ENCODE results near the gene LMNTD2. TPM values are rescaled to one million over a fixed set of nuclear protein-coding genes. Genes with fewer than 3 reads are reported as not detected.

Gene LMNTD2
- total and polyA plus RNA-seq, 2 of the 13 experiments (the other 11 are each of a cell fraction or from before 2014, with no cell fraction given), result 1.1 to 3.1 TPM

GRCh38 chr11:575996-576768 is 15.6 kb upstream of the LMNTD2 start, which contains the start of gene PHRF1 (continued):
- TF ChIP-seq JDP2 (CRISPR knock-in tag; IDR thresholded peaks at IDR 0.05; ENCODE audit: borderline replicate concordance) (no peak), ZFP91 (CRISPR knock-in tag; IDR thresholded peaks at IDR 0.05; ENCODE audit: borderline replicate concordance) (0 out of 2 replicates have a peak, but pooled peaks have one; percentile 32), SAP130 (CRISPR knock-in tag; IDR thresholded peaks at IDR 0.05; ENCODE audit: low read depth) (peak; percentile 80), HNRNPLL (IDR thresholded peaks at IDR 0.05; ENCODE audit: low read depth, low read length, poor library complexity, severe bottlenecking) (no peak), GABPA (IDR thresholded peaks at IDR 0.05; ENCODE audit: low read depth, low read length) (no peak), GABPA (CRISPR knock-in tag; IDR thresholded peaks at IDR 0.05; ENCODE audit: low read depth) (peak; percentile 92), ZNF17 (CRISPR knock-in tag; IDR thresholded peaks at IDR 0.05) (no peak), TCF7 (IDR thresholded peaks at IDR 0.05; ENCODE audit: low read depth) (0 out of 2 replicates have a peak, but pooled peaks have one; percentile 6), CC2D1A (CRISPR knock-in tag; IDR thresholded peaks at IDR 0.05) (no peak), RNF219 (CRISPR knock-in tag; IDR thresholded peaks at IDR 0.05) (no peak), ADNP (CRISPR knock-in tag; IDR thresholded peaks at IDR 0.05) (no peak), ZNF574 (CRISPR knock-in tag; IDR thresholded peaks at IDR 0.05) (peak; percentile 96), NR2F6 (IDR thresholded peaks at IDR 0.05) (no peak), NR2F6 (CRISPR knock-in tag; IDR thresholded peaks at IDR 0.05) (no peak; the same call in 1 of the 2 replicates), FLYWCH1 (CRISPR knock-in tag; IDR thresholded peaks at IDR 0.05) (0 out of 2 replicates have a peak, but pooled peaks have one; percentile 50), FOXP1 (IDR thresholded peaks at IDR 0.05) (no peak), FOXP1 (CRISPR knock-in tag; IDR thresholded peaks at IDR 0.05) (no peak), PAX8 (CRISPR knock-in tag; IDR thresholded peaks at IDR 0.05; ENCODE audit: borderline replicate concordance) (no peak; the same call in 1 of the 2 replicates), POLR2A (IDR thresholded peaks at IDR 0.05; ENCODE audit: insufficient read depth in 1 of 2, low read depth in 2 of 2, low read length in 2 of 2) (peak in 1 of 2 experiments; percentile 85; a peak in 2 of 4 replicates), TFE3 (CRISPR knock-in tag; IDR thresholded peaks at IDR 0.05) (0 out of 2 replicates have a peak, but pooled peaks have one; percentile 21), ZNF776 (CRISPR knock-in tag; IDR thresholded peaks at IDR 0.05) (peak; percentile 39; the same call in 1 of the 2 replicates), MED13 (CRISPR knock-in tag; IDR thresholded peaks at IDR 0.05) (no peak; the same call in 1 of the 2 replicates), GATA4 (IDR thresholded peaks at IDR 0.05; ENCODE audit: borderline replicate concordance, low read depth) (peak; percentile 13; the same call in 1 of the 2 replicates), NFKBIZ (CRISPR knock-in tag; IDR thresholded peaks at IDR 0.05) (peak; percentile 49; the same call in 1 of the 2 replicates), SIX1 (CRISPR knock-in tag; IDR thresholded peaks at IDR 0.05; ENCODE audit: borderline replicate concordance) (no peak)

All from HepG2 (cell line).